Large intestine (tissue), 3 donors: ENCODE results near the gene PDCD10. TPM values are rescaled to one million over a fixed set of nuclear protein-coding genes. Genes with fewer than 3 reads are reported as not detected.

Experiments used
- DNase-seq, 2 donors: peaks; one replicate each; pipeline versions ENCODE4 v3.0.0 to v3.0.0-alpha.2; 2013
- H3K27ac ChIP-seq: one replicate; pipeline ENCODE4 v1.5.1; 2013; ENCODE audit warnings: low read length
- H3K27me3 ChIP-seq: 2 replicates; pipeline ENCODE4 v1.6.1; 2013; ENCODE audit warnings: low read length; ENCODE audit not compliant: control insufficient read depth, insufficient read depth
- H3K36me3 ChIP-seq: 2 replicates; pipeline ENCODE4 v1.6.1; 2013; ENCODE audit warnings: low read length; ENCODE audit not compliant: control insufficient read depth, insufficient read depth
- H3K4me1 ChIP-seq: one replicate; pipeline ENCODE4 v1.6.1; 2013; ENCODE audit warnings: low read length; ENCODE audit not compliant: control insufficient read depth, insufficient read depth
- H3K4me3 ChIP-seq: one replicate; pipeline ENCODE4 v1.5.1; 2013; ENCODE audit warnings: low read length
- H3K9me3 ChIP-seq: one replicate; pipeline ENCODE4 v1.6.1; 2013; ENCODE audit warnings: mild to moderate bottlenecking, low read depth, low read length, moderate library complexity; ENCODE audit not compliant: control insufficient read depth
- WGBS: methylation state at CpG from one replicate; pipeline ENCODE4 v1.1.5; 2013; ENCODE audit warnings: low lambda C conversion rate; ENCODE audit not compliant: insufficient coverage; 5-methylcytosine and 5-hydroxymethylcytosine counted together
- polyA plus RNA-seq: library from polyadenylated mRNA; unstranded; fragments of 120-200 nt; gene quantifications from one replicate; pipeline ENCODE4 v1.2.1, GENCODE V29; 2013

PDCD10 gene
- polyA plus RNA-seq, 1 donor: 49.8 TPM

- no peak overlapping the region for H3K27ac ChIP-seq
- H3K9me3 ChIP-seq: no peaks in the 10 kb centered on the region
- H3K36me3 ChIP-seq: peaks cover 14% of the 10 kb centered on the region
- H3K4me1 ChIP-seq: no peaks in the 10 kb centered on the region
- WGBS: 80% methylated on average over 1 of the region's 4 CpGs
- DNase-seq: no peak
- H3K4me3 ChIP-seq: no peak overlapping the region
- H3K27me3 ChIP-seq: no peaks in the 10 kb centered on the region
These were observed 34.6 kb downstream of the PDCD10 start for GRCh38 chr3:167700046-167700445.

- no peak overlapping the region for H3K4me3 ChIP-seq
- H3K4me1 ChIP-seq: no peaks in the 10 kb centered on the region
- peaks cover 30% of the 10 kb centered on the region for H3K36me3 ChIP-seq
- DNase-seq: no peak
- no peak overlapping the region for H3K27ac ChIP-seq
- H3K9me3 ChIP-seq: no peaks in the 10 kb centered on the region
- no CpG with 5 or more reads among the region's 2 CpGs for WGBS
- no peaks in the 10 kb centered on the region for H3K27me3 ChIP-seq
These were observed 40.6 kb downstream of the PDCD10 start for GRCh38 chr3:167694121-167694520.

GRCh38 chr3:167691366-167691765 lies 43.3 kb downstream of the PDCD10 start:
- Histone ChIP-seq H3K4me1 (no peaks in the 10 kb centered on the region), H3K36me3 (peaks cover 36% of the 10 kb centered on the region), H3K27me3 (no peaks in the 10 kb centered on the region), H3K4me3 (no peak overlapping the region), H3K9me3 (no peaks in the 10 kb centered on the region), H3K27ac (no peak overlapping the region)
- no peak for DNase-seq
- WGBS: 100% methylated on average over 1 of the region's 3 CpGs

- peak; percentile 27 to 33 for DNase-seq
- Histone ChIP-seq H3K9me3 (no peaks in the 10 kb centered on the region), H3K36me3 (peaks cover 31% of the 10 kb centered on the region), H3K27me3 (no peaks in the 10 kb centered on the region), H3K4me1 (no peaks in the 10 kb centered on the region), H3K27ac (no peak overlapping the region), H3K4me3 (no peak overlapping the region)
These were observed 50.2 kb downstream of the PDCD10 start for GRCh38 chr3:167684388-167684993.

GRCh38 chr3:167679526-167679925 lies 55.2 kb downstream of the PDCD10 start:
- H3K27ac ChIP-seq: no peak overlapping the region
- H3K4me1 ChIP-seq: no peaks in the 10 kb centered on the region
- no peaks in the 10 kb centered on the region for H3K27me3 ChIP-seq
- H3K4me3 ChIP-seq: no peak overlapping the region
- no peak for DNase-seq
- WGBS: 96% methylated on average over 3 of the region's 4 CpGs
- peaks cover 15% of the 10 kb centered on the region for H3K9me3 ChIP-seq
- H3K36me3 ChIP-seq: peaks cover 32% of the 10 kb centered on the region

GRCh38 chr3:167675848-167676247 lies 58.8 kb downstream of the PDCD10 start:
- Histone ChIP-seq H3K27ac (no peak overlapping the region), H3K4me3 (no peak overlapping the region), H3K4me1 (no peaks in the 10 kb centered on the region), H3K36me3 (peaks cover 15% of the 10 kb centered on the region), H3K9me3 (peaks cover 19% of the 10 kb centered on the region), H3K27me3 (no peaks in the 10 kb centered on the region)
- DNase-seq: no peak
- WGBS: no CpG with 5 or more reads among the region's 1 CpG

GRCh38 chr3:167673221-167673620 lies 61.5 kb downstream of the PDCD10 start:
- H3K27me3 ChIP-seq: no peaks in the 10 kb centered on the region
- H3K4me1 ChIP-seq: no peaks in the 10 kb centered on the region
- H3K27ac ChIP-seq: no peak overlapping the region
- peak in 1 of 2 donors; percentile 17 for DNase-seq
- peaks cover 9% of the 10 kb centered on the region for H3K36me3 ChIP-seq
- no CpG with 5 or more reads among the region's 1 CpG for WGBS
- H3K9me3 ChIP-seq: peaks cover 19% of the 10 kb centered on the region
- no peak overlapping the region for H3K4me3 ChIP-seq

- Histone ChIP-seq H3K36me3 (peaks cover 9% of the 10 kb centered on the region), H3K4me1 (no peaks in the 10 kb centered on the region), H3K4me3 (no peak overlapping the region), H3K27ac (no peak overlapping the region), H3K9me3 (peaks cover 14% of the 10 kb centered on the region), H3K27me3 (no peaks in the 10 kb centered on the region)
- DNase-seq: no peak
- 100% methylated on average over 2 of the region's 4 CpGs for WGBS
These were observed 62.7 kb downstream of the PDCD10 start for GRCh38 chr3:167671878-167672427.

- no peak overlapping the region for H3K4me3 ChIP-seq
- H3K27me3 ChIP-seq: no peaks in the 10 kb centered on the region
- H3K36me3 ChIP-seq: peaks cover under 1% of the 10 kb centered on the region
- no peak overlapping the region for H3K27ac ChIP-seq
- H3K9me3 ChIP-seq: peaks cover 4% of the 10 kb centered on the region
- peak in 1 of 2 donors; percentile 30 for DNase-seq
- WGBS: no CpG with 5 or more reads among the region's 1 CpG
- H3K4me1 ChIP-seq: no peaks in the 10 kb centered on the region
These were observed 65.0 kb downstream of the PDCD10 start for GRCh38 chr3:167669699-167670098.

- Histone ChIP-seq H3K27ac (no peak overlapping the region), H3K36me3 (no peaks in the 10 kb centered on the region), H3K9me3 (peaks cover 4% of the 10 kb centered on the region), H3K4me3 (no peak overlapping the region), H3K27me3 (no peaks in the 10 kb centered on the region), H3K4me1 (no peaks in the 10 kb centered on the region)
- DNase-seq: no peak
- WGBS: 100% methylated on average over 1 of the region's 1 CpG
These were observed 66.0 kb downstream of the PDCD10 start for GRCh38 chr3:167668651-167669050.

GRCh38 chr3:167666563-167666962 lies 68.1 kb downstream of the PDCD10 start:
- Histone ChIP-seq H3K4me1 (no peaks in the 10 kb centered on the region), H3K27me3 (no peaks in the 10 kb centered on the region), H3K4me3 (no peak overlapping the region), H3K36me3 (no peaks in the 10 kb centered on the region), H3K9me3 (no peaks in the 10 kb centered on the region), H3K27ac (no peak overlapping the region)
- no peak for DNase-seq
- 74% methylated on average over 2 of the region's 2 CpGs for WGBS
